GM12873 (cell line): ENCODE measurements around the gene ZNF763.

ENCODE experiments used
- TF ChIP-seq, protein P1 (sequence below): IDR thresholded peaks from 2 replicates; pipeline ENCODE4 v1.5.1; 2012; ENCODE audit warnings: low read depth, mild to moderate bottlenecking, moderate library complexity, low read length, control low read depth; ENCODE audit not compliant: insufficient read depth; ENCODE audit errors: missing control alignments

The ZNF763 gene

DNA sequence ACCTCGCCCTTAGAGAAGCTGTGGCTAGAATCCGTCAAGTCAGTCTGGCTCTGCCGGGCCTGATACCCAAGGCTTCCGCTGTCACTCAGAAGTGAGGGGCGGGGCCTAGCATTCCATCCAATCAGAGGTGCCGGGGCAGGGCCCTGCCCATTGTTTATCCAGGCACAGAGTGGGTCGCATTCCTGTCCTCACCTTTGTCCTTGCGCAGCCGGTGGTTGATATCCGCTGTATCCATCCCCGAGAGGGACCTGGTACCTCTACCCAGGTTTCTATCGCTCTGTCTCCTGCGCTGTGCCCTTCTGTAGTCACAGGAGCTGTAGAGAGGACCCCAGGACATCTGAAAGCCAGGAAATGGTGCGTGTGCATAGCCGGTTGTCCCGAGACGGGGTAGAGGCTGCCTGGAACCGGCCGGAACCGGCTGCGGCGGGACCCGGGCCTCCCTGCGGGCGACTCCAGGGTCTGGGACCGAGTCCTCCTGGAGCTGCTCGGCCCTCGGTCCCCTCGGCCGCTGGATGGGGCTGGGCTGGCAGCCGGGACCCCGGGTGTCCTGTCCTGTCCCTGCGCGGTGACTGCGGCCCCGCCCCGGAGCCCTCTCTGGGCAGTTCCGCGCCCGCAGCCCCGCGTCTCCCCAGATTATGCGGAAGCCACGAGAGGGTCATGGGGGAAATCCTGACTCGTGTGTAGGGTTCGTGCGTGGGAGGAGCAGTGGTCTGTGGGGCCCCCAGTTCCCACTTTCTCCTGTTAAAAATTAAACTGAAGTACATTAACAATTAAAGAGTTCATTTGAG is at the start of gene ZNF763:
Gene ZNF763 (plus strand): TSS at position 183 of the 788 bp plus-strand sequence. CDS start 169 bp downstream, at position 352.
- TF ChIP-seq, protein P1, sequence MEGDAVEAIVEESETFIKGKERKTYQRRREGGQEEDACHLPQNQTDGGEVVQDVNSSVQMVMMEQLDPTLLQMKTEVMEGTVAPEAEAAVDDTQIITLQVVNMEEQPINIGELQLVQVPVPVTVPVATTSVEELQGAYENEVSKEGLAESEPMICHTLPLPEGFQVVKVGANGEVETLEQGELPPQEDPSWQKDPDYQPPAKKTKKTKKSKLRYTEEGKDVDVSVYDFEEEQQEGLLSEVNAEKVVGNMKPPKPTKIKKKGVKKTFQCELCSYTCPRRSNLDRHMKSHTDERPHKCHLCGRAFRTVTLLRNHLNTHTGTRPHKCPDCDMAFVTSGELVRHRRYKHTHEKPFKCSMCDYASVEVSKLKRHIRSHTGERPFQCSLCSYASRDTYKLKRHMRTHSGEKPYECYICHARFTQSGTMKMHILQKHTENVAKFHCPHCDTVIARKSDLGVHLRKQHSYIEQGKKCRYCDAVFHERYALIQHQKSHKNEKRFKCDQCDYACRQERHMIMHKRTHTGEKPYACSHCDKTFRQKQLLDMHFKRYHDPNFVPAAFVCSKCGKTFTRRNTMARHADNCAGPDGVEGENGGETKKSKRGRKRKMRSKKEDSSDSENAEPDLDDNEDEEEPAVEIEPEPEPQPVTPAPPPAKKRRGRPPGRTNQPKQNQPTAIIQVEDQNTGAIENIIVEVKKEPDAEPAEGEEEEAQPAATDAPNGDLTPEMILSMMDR, result no peak

DNA sequence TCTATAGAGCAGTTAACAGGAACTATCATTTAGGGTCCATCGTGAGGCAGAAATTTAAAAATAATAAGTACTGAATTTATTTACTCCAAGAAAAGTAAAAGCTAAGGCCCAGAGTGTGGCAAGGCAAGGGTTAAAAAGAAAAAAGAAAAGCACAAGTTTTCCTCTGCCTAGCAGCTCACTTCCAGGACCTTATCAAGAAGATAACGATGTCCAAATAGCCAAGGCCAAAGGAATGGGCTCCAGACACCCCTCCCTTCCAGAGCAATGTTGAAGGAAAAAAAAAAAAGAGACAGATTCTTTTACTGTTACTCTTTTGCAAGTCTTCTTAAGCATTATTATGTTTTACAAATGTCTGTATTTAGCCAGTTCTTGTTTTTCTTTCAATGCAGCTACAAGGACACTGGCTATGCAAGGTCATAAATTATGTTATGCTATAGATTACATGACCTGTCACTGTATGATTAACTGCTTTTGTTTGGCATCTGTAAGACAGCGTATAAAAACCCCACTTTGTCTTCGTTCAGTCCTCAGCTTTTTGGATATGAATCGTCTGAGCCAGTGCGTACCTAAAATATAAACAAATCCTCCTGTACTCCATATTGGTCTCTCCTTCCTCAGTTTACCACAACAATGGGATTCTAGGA is 42.9 kb upstream of the ZNF763 start:
- TF ChIP-seq, protein P1, result no peak

DNA sequence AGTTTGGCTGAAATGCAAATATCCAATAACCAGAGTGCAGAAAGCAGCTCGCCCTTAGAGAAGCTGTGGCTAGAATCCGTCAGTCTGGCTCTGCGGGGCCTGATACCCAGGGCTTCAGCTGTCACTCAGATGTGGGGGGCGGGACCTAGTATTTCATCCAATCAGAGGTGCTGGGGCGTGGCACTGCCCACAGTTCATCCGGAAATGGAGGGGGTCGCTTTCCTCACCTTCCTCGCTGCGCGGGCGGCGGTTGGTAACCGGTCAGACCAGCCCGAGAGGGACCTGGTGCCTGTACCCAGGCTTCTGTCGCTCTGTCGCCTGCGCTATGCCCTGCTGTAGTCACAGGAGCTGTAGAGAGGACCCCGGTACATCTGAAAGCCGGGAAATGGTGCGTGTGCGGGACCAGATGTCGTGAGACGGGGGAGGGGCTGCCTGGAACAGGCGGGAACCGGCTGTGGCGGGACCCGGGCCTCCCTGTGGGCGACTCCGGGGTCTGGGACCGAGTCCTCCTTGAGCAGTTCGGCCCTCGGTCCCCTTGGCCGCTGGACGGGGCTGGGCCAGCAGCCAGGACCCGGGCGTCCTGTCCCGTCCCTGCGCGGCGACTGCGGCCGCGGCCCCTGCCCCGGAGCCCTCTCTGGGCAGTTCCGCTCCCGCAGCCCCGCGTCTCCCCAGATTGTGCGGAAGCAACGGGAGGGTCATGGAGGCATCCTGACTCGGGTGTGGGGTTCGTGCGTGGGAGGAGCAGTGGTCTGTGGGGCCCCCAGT is 39.8 kb upstream of the ZNF763 start, which contains the start of gene ZNF700:
Gene ZNF700 (plus strand): TSS at position 222 of the 765 bp plus-strand sequence. CDS start 104 bp downstream, at position 326.
- TF ChIP-seq, protein P1, result no peak

DNA sequence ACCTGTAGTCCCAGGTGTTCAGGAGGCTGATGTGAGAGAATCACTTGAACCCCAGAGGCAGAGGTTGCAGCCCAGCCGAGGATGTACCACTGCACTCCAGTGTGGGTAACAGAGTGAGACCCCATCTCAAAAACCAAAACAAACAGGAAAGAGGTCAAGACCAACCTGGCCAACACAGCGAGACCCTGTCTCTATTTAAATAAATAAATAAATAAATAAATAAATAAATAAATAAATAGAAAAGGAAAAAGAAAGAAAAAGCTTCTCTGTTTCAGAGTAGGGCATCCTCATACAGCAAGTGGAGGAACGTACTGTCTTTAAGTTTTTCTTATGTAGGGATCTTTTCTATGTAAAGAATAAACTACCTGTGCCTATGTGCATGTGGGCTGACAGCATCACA is 37.6 kb upstream of the ZNF763 start:
- TF ChIP-seq, protein P1, result no peak

DNA sequence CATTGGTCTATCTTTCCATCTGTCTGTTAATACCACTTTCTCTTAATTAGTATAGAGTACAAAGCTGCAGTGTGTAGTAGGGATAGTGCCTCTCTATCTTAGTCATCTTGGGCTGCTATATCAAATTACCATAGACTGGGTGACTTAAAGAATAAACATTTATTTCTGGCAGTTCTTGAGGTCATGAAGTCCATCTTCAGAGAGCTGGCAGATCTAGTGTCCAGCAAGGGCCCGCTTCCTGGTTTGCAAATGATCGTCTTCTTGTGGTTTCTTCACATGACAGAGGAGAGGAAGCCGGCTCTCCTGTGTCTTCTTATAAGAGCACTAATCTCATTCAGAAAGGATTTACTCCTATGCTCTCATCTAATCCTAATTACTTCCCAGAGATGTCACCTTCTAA is 33.8 kb upstream of the ZNF763 start:
- TF ChIP-seq, protein P1, result no peak

DNA sequence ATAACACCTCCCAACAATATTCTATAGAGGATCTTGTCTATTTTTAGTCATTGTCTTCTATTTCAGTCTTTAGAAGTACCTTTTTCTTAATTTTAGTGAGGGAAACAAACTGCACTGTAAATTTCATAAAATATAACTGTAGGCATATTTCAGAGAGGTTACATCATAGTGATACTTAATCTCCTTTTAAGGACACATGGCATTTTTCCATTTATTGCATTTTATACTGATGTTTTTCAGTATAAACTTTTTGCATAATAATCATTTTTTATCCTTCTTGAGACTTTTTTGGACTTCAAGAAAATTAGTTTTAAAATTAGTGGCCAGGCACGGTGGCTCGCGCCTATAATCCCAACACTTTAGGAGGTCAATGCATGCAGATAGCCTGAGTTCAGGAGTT is 33.3 kb upstream of the ZNF763 start:
- TF ChIP-seq, protein P1, result no peak
